Astrocyte of the cerebellum (primary cell): ENCODE data around the gene SKOR1.

Source experiments
- DNase-seq: peaks from one replicate; pipeline ENCODE4 v3.0.0-alpha.2; 2011; ENCODE audit warnings: low read depth
- H3K4me3 ChIP-seq: 2 replicates; pipeline ENCODE4 v1.5.1; 2011; ENCODE audit warnings: mild to moderate bottlenecking, low read depth, low read length, moderate library complexity
- CTCF ChIP-seq: IDR thresholded peaks from 2 replicates; pipeline ENCODE4 v1.5.1; 2012; ENCODE audit warnings: low read length, low read depth, moderate library complexity, mild to moderate bottlenecking; ENCODE audit errors: missing control alignments
- in situ Hi-C: cut with HindIII; loops from 2 replicates; pipeline ENCODE4 v1.10.0; 2017; ENCODE audit warnings: low sequenced_read_pairs

The SKOR1 gene

GRCh38 chr15:67824976-67825880 lies at the start of gene SKOR1:
SKOR1 (plus strand) TSS chr15:67825509; CDS start chr15:67825603, 94 bp downstream.
- no peak within 1 kb of the TSS for H3K4me3 ChIP-seq
- DNase-seq = no peak
- TF ChIP-seq CTCF = no peak
- in situ Hi-C loops = no loop called here

GRCh38 chr15:67775998-67776397 lies 49.3 kb upstream of the SKOR1 start:
- TF ChIP-seq CTCF = no peak
- in situ Hi-C loops = no loop called here
- H3K4me3 ChIP-seq = no peak overlapping the region
- DNase-seq = no peak

- in situ Hi-C loops = no loop called here
- DNase-seq = no peak
- H3K4me3 ChIP-seq = no peak overlapping the region
- TF ChIP-seq CTCF = no peak
Observed at GRCh38 chr15:67776600-67776999, 48.7 kb upstream of the SKOR1 start.

- in situ Hi-C loops = no loop called here
- TF ChIP-seq CTCF = no peak
- DNase-seq = no peak
- no peak overlapping the region for H3K4me3 ChIP-seq
Observed at GRCh38 chr15:67777071-67777470, 48.2 kb upstream of the SKOR1 start.

GRCh38 chr15:67777773-67778172 lies 47.5 kb upstream of the SKOR1 start:
- in situ Hi-C loops = no loop called here
- DNase-seq = no peak
- TF ChIP-seq CTCF = no peak
- H3K4me3 ChIP-seq = no peak overlapping the region

GRCh38 chr15:67778968-67779548 lies 46.3 kb upstream of the SKOR1 start:
- in situ Hi-C loops = no loop called here
- no peak overlapping the region for H3K4me3 ChIP-seq
- no peak for TF ChIP-seq CTCF
- DNase-seq = no peak
